ENCODE data around the gene PM20D1.
"Not testable (repeated sequence)": the region's sequence is repeated elsewhere in the genome, so short reads cannot be mapped to it uniquely, and the experiment has no call there.

Gene PM20D1

GRCh38 chr1:205840146-205840923, 9.6 kb downstream of the PM20D1 start:
- no peak for DNase-seq

- DNase-seq, result no peak
Observed at GRCh38 chr1:205837382-205837970, 12.5 kb downstream of the PM20D1 start.

GRCh38 chr1:205834751-205835150, 15.2 kb downstream of the PM20D1 start:
- DNase-seq, result no peak

- DNase-seq, result no peak
Observed at GRCh38 chr1:205832326-205832751, 17.6 kb downstream of the PM20D1 start.

GRCh38 chr1:205827623-205828022, 22.3 kb downstream of the PM20D1 start:
- no peak for DNase-seq

- no peak for DNase-seq
Observed at GRCh38 chr1:205826995-205827394, 22.9 kb downstream of the PM20D1 start.

- no peak for DNase-seq
Observed at GRCh38 chr1:205826016-205826806, 23.7 kb downstream of the PM20D1 start.

GRCh38 chr1:205824180-205824579, 25.8 kb downstream of the PM20D1 start:
- DNase-seq, result no peak

GRCh38 chr1:205823260-205823659, 26.7 kb downstream of the PM20D1 start:
- DNase-seq, result not testable (repeated sequence)

GRCh38 chr1:205822397-205822796, 27.5 kb downstream of the PM20D1 start:
- no peak for DNase-seq

GRCh38 chr1:205817988-205818387, 31.9 kb downstream of the PM20D1 start:
- DNase-seq, result no peak

- no peak for DNase-seq
Observed at GRCh38 chr1:205817364-205817763, 32.6 kb downstream of the PM20D1 start.

GRCh38 chr1:205813755-205814058, 36.2 kb downstream of the PM20D1 start:
- peak; percentile 78 for DNase-seq

- peak; percentile 91 for DNase-seq
Observed at GRCh38 chr1:205812878-205813754, 36.8 kb downstream of the PM20D1 start, which contains the start of gene SLC41A1. SLC41A1 (minus strand) TSS chr1:205813198; CDS start chr1:205810441, 2,757 bp downstream.

GRCh38 chr1:205812271-205812877, 37.6 kb downstream of the PM20D1 start:
- DNase-seq, result peak; percentile 22

- no peak for DNase-seq
Observed at GRCh38 chr1:205811660-205812059, 38.3 kb downstream of the PM20D1 start.

GRCh38 chr1:205810448-205811157, 39.3 kb downstream of the PM20D1 start:
- peak; percentile 21 for DNase-seq

- no peak for DNase-seq
Observed at GRCh38 chr1:205809942-205810345, 40.0 kb downstream of the PM20D1 start.

GRCh38 chr1:205809469-205809868, 40.5 kb downstream of the PM20D1 start:
- no peak for DNase-seq

- DNase-seq, result no peak
Observed at GRCh38 chr1:205805082-205805711, 44.7 kb downstream of the PM20D1 start.

GRCh38 chr1:205804605-205805004, 45.3 kb downstream of the PM20D1 start:
- DNase-seq, result no peak
